Activated CD8-positive, alpha-beta memory T cell treated with anti-CD3 and anti-CD28 coated beads, Interleukin-2, amount 50 U/mL, for 24 hours (primary cell): ENCODE results near the gene PIBF1.
A peak's percentile ranks its signal among the peaks of the same experiment; 100 is the strongest.
"Not testable (repeated sequence)": the region's sequence is repeated elsewhere in the genome, so short reads cannot be mapped to it uniquely, and the experiment has no call there.

Experiments used
- DNase-seq: peaks from one replicate; pipeline ENCODE4 v3.0.0-alpha.2; 2020; ENCODE audit errors: extremely low read depth

The PIBF1 gene

GRCh38 chr13:72781451-72782439 lies at the start of gene PIBF1, which contains the start of gene DIS3:
PIBF1 (plus strand) TSS chr13:72782133; CDS start chr13:72783470, 1,337 bp downstream.
DIS3 (minus strand) TSS chr13:72781900; CDS start chr13:72781832, 68 bp downstream.
- peak; percentile 95 for DNase-seq

- DNase-seq, result no peak
Measured at GRCh38 chr13:72737033-72737432, 44.9 kb upstream of the PIBF1 start.

GRCh38 chr13:72740015-72740414 lies 41.9 kb upstream of the PIBF1 start:
- DNase-seq, result no peak

GRCh38 chr13:72745260-72745659 lies 36.7 kb upstream of the PIBF1 start:
- DNase-seq, result no peak

- DNase-seq, result no peak
Measured at GRCh38 chr13:72751220-72751619, 30.7 kb upstream of the PIBF1 start.

- no peak for DNase-seq
Measured at GRCh38 chr13:72754111-72754510, 27.8 kb upstream of the PIBF1 start.

- DNase-seq, result no peak
Measured at GRCh38 chr13:72757792-72758535, 24.0 kb upstream of the PIBF1 start.

- DNase-seq, result no peak
Measured at GRCh38 chr13:72760189-72760588, 21.7 kb upstream of the PIBF1 start.

GRCh38 chr13:72763411-72763810 lies 18.5 kb upstream of the PIBF1 start:
- no peak for DNase-seq

- DNase-seq, result no peak
Measured at GRCh38 chr13:72774019-72774418, 7.9 kb upstream of the PIBF1 start.

GRCh38 chr13:72782717-72783116 lies 784 bp downstream of the PIBF1 start:
- DNase-seq, result no peak

GRCh38 chr13:72784679-72785078 lies 2.7 kb downstream of the PIBF1 start:
- DNase-seq, result not testable (repeated sequence)

GRCh38 chr13:72788831-72789230 lies 6.9 kb downstream of the PIBF1 start:
- DNase-seq, result no peak

GRCh38 chr13:72792640-72793039 lies 10.7 kb downstream of the PIBF1 start:
- DNase-seq, result no peak

GRCh38 chr13:72798817-72799216 lies 16.9 kb downstream of the PIBF1 start:
- no peak for DNase-seq

- no peak for DNase-seq
Measured at GRCh38 chr13:72804301-72804700, 22.4 kb downstream of the PIBF1 start.

- DNase-seq, result no peak
Measured at GRCh38 chr13:72805676-72806346, 23.9 kb downstream of the PIBF1 start.

GRCh38 chr13:72806514-72806913 lies 24.6 kb downstream of the PIBF1 start:
- not testable (repeated sequence) for DNase-seq

- DNase-seq, result no peak
Measured at GRCh38 chr13:72808917-72809500, 27.1 kb downstream of the PIBF1 start.

GRCh38 chr13:72820156-72820897 lies 38.4 kb downstream of the PIBF1 start:
- DNase-seq, result no peak

GRCh38 chr13:72820898-72821279 lies 39.0 kb downstream of the PIBF1 start:
- DNase-seq, result no peak
